IMR-90 (cell line): ENCODE data around the gene MSRB1. TPM values are rescaled to one million over a fixed set of nuclear protein-coding genes. Genes with fewer than 3 reads are reported as not detected.

Source experiments
- ATAC-seq: fragments of 200-7000 bp; cut with Tn5 transposase; 2 replicates; pipeline ENCODE4 v1.9.1; 2020; ENCODE audit warnings: low read depth, mild to moderate bottlenecking, moderate library complexity
- BruUV-seq: library from RNA; stranded (reverse); fragments of 400-500 nt; replicated peaks from 2 replicates; lab custom pipeline; 2021; lab: Mats Ljungman, UMichigan
- CTCF ChIA-PET: fragments of 300-600 bp; formaldehyde crosslinking; extraction: SDS; loops from one replicate; lab custom pipeline; 2021; ENCODE audit warnings: antibody characterized with exemption; lab: Yijun Ruan, JAX
- POLR2A ChIA-PET: fragments of 300-600 bp; sonication (Branson Sonifier 250); formaldehyde crosslinking; loops from one replicate; lab custom pipeline; 2022; ENCODE audit warnings: antibody characterized with exemption; ENCODE audit not compliant: unreplicated experiment; lab: Charles Lee
- DNase-seq: peaks from one replicate; pipeline ENCODE4 v3.0.0; 2013
- H2AFZ ChIP-seq: replicated peaks from 2 replicates; pipeline ENCODE3; 2013; ENCODE audit warnings: low read length, mild to moderate bottlenecking; ENCODE audit not compliant: poor library complexity
- H2AK5ac ChIP-seq: 2 replicates; pipeline ENCODE4 v1.6.1; 2013; ENCODE audit warnings: low read depth, low read length, inconsistent platforms
- H2AK9ac ChIP-seq: replicated peaks from 2 replicates; pipeline ENCODE3; 2013; ENCODE audit warnings: mild to moderate bottlenecking, low read depth, low read length, moderate library complexity; ENCODE audit not compliant: poor library complexity
- H2BK120ac ChIP-seq: 2 replicates; pipeline ENCODE4 v1.6.1; 2013; ENCODE audit warnings: low read depth, low read length, inconsistent platforms
- H2BK15ac ChIP-seq: 3 replicates; pipeline ENCODE4 v1.6.1; 2013; ENCODE audit warnings: low read depth, low read length, inconsistent platforms
- H2BK20ac ChIP-seq: 2 replicates; pipeline ENCODE4 v1.6.1; 2013; ENCODE audit warnings: low read depth, mild to moderate bottlenecking, inconsistent platforms, low read length, moderate library complexity
- H2BK5ac ChIP-seq: 2 replicates; pipeline ENCODE4 v1.6.1; 2013; ENCODE audit warnings: mild to moderate bottlenecking, low read depth, low read length, inconsistent platforms; ENCODE audit not compliant: poor library complexity, severe bottlenecking
- H3K14ac ChIP-seq: replicated peaks from 2 replicates; pipeline ENCODE4 v1.6.1; 2013; ENCODE audit warnings: low read depth, low read length, inconsistent platforms
- H3K18ac ChIP-seq: 2 replicates; pipeline ENCODE4 v1.6.1; 2013; ENCODE audit warnings: low read depth, low read length, control low read depth
- H3K23ac ChIP-seq: 2 replicates; pipeline ENCODE4 v1.6.1; 2013; ENCODE audit warnings: low read depth, low read length, inconsistent platforms
- H3K27ac ChIP-seq: 2 replicates; pipeline ENCODE4 v1.5.1; 2013; ENCODE audit warnings: mild to moderate bottlenecking, control low read depth, low read length; ENCODE audit not compliant: insufficient read depth
- H3K27me3 ChIP-seq: 2 replicates; pipeline ENCODE4 v1.6.1; 2013; ENCODE audit warnings: low read length; ENCODE audit not compliant: control insufficient read depth, insufficient read depth
- H3K36me3 ChIP-seq: 2 replicates; pipeline ENCODE4 v1.6.1; 2013; ENCODE audit warnings: low read length, mixed read lengths; ENCODE audit not compliant: control insufficient read depth, insufficient read depth
- H3K4ac ChIP-seq: 2 replicates; pipeline ENCODE4 v1.6.1; 2013; ENCODE audit warnings: low read depth, low read length, inconsistent platforms
- H3K4me1 ChIP-seq: 2 replicates; pipeline ENCODE4 v1.6.1; 2013; ENCODE audit warnings: low read length, mixed read lengths; ENCODE audit not compliant: control insufficient read depth, insufficient read depth
- H3K4me2 ChIP-seq: 2 replicates; pipeline ENCODE4 v1.6.1; 2013; ENCODE audit warnings: low read depth, mild to moderate bottlenecking, control low read depth, low read length, moderate library complexity
- H3K4me3 ChIP-seq: 2 replicates; pipeline ENCODE4 v1.5.1; 2013; ENCODE audit warnings: low read depth, mild to moderate bottlenecking, control low read depth, low read length, moderate library complexity; ENCODE audit not compliant: insufficient read depth
- H3K56ac ChIP-seq: 2 replicates; pipeline ENCODE4 v1.6.1; 2013; ENCODE audit warnings: low read length, inconsistent platforms; ENCODE audit not compliant: insufficient read depth; ENCODE audit errors: extremely low read depth
- H3K79me1 ChIP-seq, 2 experiments: 2 replicates each; pipeline ENCODE4 v1.6.1; 2013; ENCODE audit warnings: low read length in 2 of 2, inconsistent platforms in 1 of 2, low read depth in 1 of 2
- H3K9ac ChIP-seq: 2 replicates; pipeline ENCODE4 v1.6.1; 2013; ENCODE audit warnings: low read depth, low read length, control low read depth
- H3K9me1 ChIP-seq: 2 replicates; pipeline ENCODE4 v1.6.1; 2013; ENCODE audit warnings: low read length, inconsistent platforms; ENCODE audit not compliant: insufficient read depth
- H3K9me3 ChIP-seq: 2 replicates; pipeline ENCODE4 v1.6.1; 2013; ENCODE audit warnings: low read length; ENCODE audit not compliant: control insufficient read depth, insufficient read depth
- H4K20me1 ChIP-seq: 2 replicates; pipeline ENCODE4 v1.6.1; 2013; ENCODE audit warnings: low read length, inconsistent platforms; ENCODE audit not compliant: insufficient read depth
- H4K5ac ChIP-seq: 2 replicates; pipeline ENCODE4 v1.6.1; 2013; ENCODE audit warnings: mild to moderate bottlenecking, low read depth, low read length, control low read depth
- H4K8ac ChIP-seq, 2 experiments: 2 replicates each; pipeline ENCODE4 v1.6.1; 2013; ENCODE audit warnings: low read depth in 2 of 2, low read length in 2 of 2, control low read depth in 1 of 2, inconsistent platforms in 1 of 2
- H4K91ac ChIP-seq: 2 replicates; pipeline ENCODE4 v1.6.1; 2013; ENCODE audit warnings: low read depth, low read length, inconsistent platforms; ENCODE audit not compliant: insufficient read depth
- CHD1 ChIP-seq: IDR thresholded peaks from 2 replicates; pipeline ENCODE4 v1.6.1; 2012; ENCODE audit warnings: low read depth, low read length, improper control_type of control experiment
- ELK1 ChIP-seq: fragments of 150-350 bp; IDR thresholded peaks from 2 replicates; pipeline ENCODE4 v1.6.1; 2016; ENCODE audit warnings: low read depth, mild to moderate bottlenecking, low read length, moderate library complexity, borderline replicate concordance
- MAFK ChIP-seq: IDR thresholded peaks from 2 replicates; pipeline ENCODE4 v1.6.1; 2012; ENCODE audit warnings: low read depth, low read length, improper control_type of control experiment
- MAZ ChIP-seq: IDR thresholded peaks from 2 replicates; pipeline ENCODE4 v1.6.1; 2012; ENCODE audit warnings: low read depth, mild to moderate bottlenecking, low read length, improper control_type of control experiment, moderate library complexity, borderline replicate concordance
- MXI1 ChIP-seq: IDR thresholded peaks from 2 replicates; pipeline ENCODE4 v1.6.1; 2012; ENCODE audit warnings: low read depth, mild to moderate bottlenecking, low read length, moderate library complexity, borderline replicate concordance
- RCOR1 ChIP-seq: IDR thresholded peaks from 2 replicates; pipeline ENCODE4 v1.6.1; 2012; ENCODE audit warnings: mild to moderate bottlenecking, low read length, improper control_type of control experiment; ENCODE audit not compliant: insufficient replicate concordance
- RFX5 ChIP-seq: IDR thresholded peaks from 2 replicates; pipeline ENCODE4 v1.8.0; 2012; ENCODE audit warnings: low read depth, mild to moderate bottlenecking, low read length, moderate library complexity
- USF2 ChIP-seq: fragments of 150-350 bp; IDR thresholded peaks from 2 replicates; pipeline ENCODE4 v1.6.1; 2017; ENCODE audit warnings: mild to moderate bottlenecking, antibody characterized with exemption, low read length, low read depth
- WGBS, 2 experiments: methylation state at CpG; one replicate each; pipeline versions ENCODE4 v1.1.5 to v1.1.7; 2013; ENCODE audit warnings: missing lambda C conversion rate in 2 of 2; ENCODE audit not compliant: insufficient read length in 1 of 2; ENCODE audit errors: extremely low coverage in 2 of 2; 5-methylcytosine and 5-hydroxymethylcytosine counted together
- dilution Hi-C: fragments of 300-500 bp; cut with HindIII; formaldehyde crosslinking; loops from one replicate; pipeline ENCODE4 v1.14.3; 2018; ENCODE audit warnings: low sequenced_read_pairs; ENCODE audit not compliant: unreplicated experiment
- in situ Hi-C: fragments of 300-500 bp; cut with MboI; formaldehyde crosslinking; loops from 3 replicates; pipeline ENCODE4 v1.14.3; 2019; ENCODE audit warnings: low sequenced_read_pairs, inconsistent platforms, mixed read lengths
- intact Hi-C: fragments of 100-400 bp; cut with micrococcal nuclease; formaldehyde crosslinking; loops from 2 replicates; pipeline ENCODE4 v1.10.0; 2022
- polyA plus RNA-seq, 3 experiments: library from polyadenylated mRNA; depleted of rRNA; stranded (reverse); fragments of >200 nt; gene quantifications; 2 replicates each; pipeline ENCODE4 v1.2.3, GENCODE V29; 2012; ENCODE audit warnings: low replicate concordance in 1 of 3
- total RNA-seq: library from RNA; depleted of rRNA; stranded (reverse); fragments of >200 nt; gene quantifications from 2 replicates; pipeline ENCODE4 v1.2.3, GENCODE V29; 2012

Gene MSRB1
- total and polyA plus RNA-seq, 2 of the 4 experiments (the other 2 are of a cell fraction), result 17.0 to 32.3 TPM

- TF ChIP-seq USF2 (no peak), RFX5 (no peak), RCOR1 (no peak)
Measured at GRCh38 chr16:1982013-1982433, 39.0 kb upstream of the MSRB1 start (continued).

GRCh38 chr16:1981398-1981836 is 38.4 kb upstream of the MSRB1 start, which contains the start of gene NOXO1:
Gene NOXO1, minus strand, starts transcription at chr16:1981469. Its CDS starts 290 bp downstream, at chr16:1981179.
- H2AFZ ChIP-seq, result no peak within 1 kb of the TSS
- TF ChIP-seq MXI1 (no peak), ELK1 (no peak), CHD1 (no peak), MAFK (no peak), RCOR1 (no peak), MAZ (no peak)
- no peak for ATAC-seq
- POLR2A ChIA-PET, result no interaction called here
- H3K14ac ChIP-seq, result no peak within 1 kb of the TSS
- H2AK5ac ChIP-seq, result no peak within 1 kb of the TSS
- no peak within 1 kb of the TSS for H4K8ac ChIP-seq
- DNase-seq, result no peak
- H2AK9ac ChIP-seq, result peak within 1 kb of the TSS; percentile 65
- no peak within 1 kb of the TSS for H2BK15ac ChIP-seq
- no peak within 1 kb of the TSS for H3K4me2 ChIP-seq
- H2BK120ac ChIP-seq, result no peak within 1 kb of the TSS
- H3K27ac ChIP-seq, result no peak within 1 kb of the TSS
- no peaks in the 10 kb centered on the region; the same call in none of the 2 replicates for H4K20me1 ChIP-seq
- no peak within 1 kb of the TSS for H3K4me3 ChIP-seq
- H3K23ac ChIP-seq, result no peak within 1 kb of the TSS
- CTCF ChIA-PET, result interaction anchor here (1.3 kb wide), 2 partner anchors 23 to 159 kb away, joined by 3 to 5 read pairs; no protein-coding TSS in a partner anchor
- H3K18ac ChIP-seq, result no peak within 1 kb of the TSS
- H4K5ac ChIP-seq, result no peak within 1 kb of the TSS
- BruUV-seq, result no TSS peak
- H3K56ac ChIP-seq, result no peak within 1 kb of the TSS
- no peak within 1 kb of the TSS for H2BK5ac ChIP-seq
- peaks cover 8% of the 10 kb centered on the region for H3K4me1 ChIP-seq
- no CpG with 5 or more reads among the region's 6 CpGs for WGBS, 2 experiments
- no peak within 1 kb of the TSS for H2BK20ac ChIP-seq
- H3K36me3 ChIP-seq, result peaks cover 34% of the 10 kb centered on the region
- intact Hi-C loops (no loop called here), dilution Hi-C loops (no loop called here), in situ Hi-C loops (no loop called here)
- no peak within 1 kb of the TSS for H4K91ac ChIP-seq
- no peak within 1 kb of the TSS for H3K9ac ChIP-seq
- H3K9me3 ChIP-seq, result no peaks in the 10 kb centered on the region
- peaks cover 31% of the 10 kb centered on the region; the same call in 1 of the 2 replicates for H3K27me3 ChIP-seq
- peaks cover 9% of the 10 kb centered on the region for H3K9me1 ChIP-seq
- H3K4ac ChIP-seq, result no peak within 1 kb of the TSS
- H3K79me1 ChIP-seq, result peaks cover 19 to 20% of the 10 kb centered on the region in 2 experiments
